ENCODE measurements around the gene RND1.

GRCh38 chr12:48854488-48854887 is 11.2 kb downstream of the RND1 start:
- TF ChIP-seq TOX (CRISPR knock-in tag; IDR thresholded peaks at IDR 0.05; ENCODE audit: borderline replicate concordance), result no peak
- TF ChIP-seq, protein P1, sequence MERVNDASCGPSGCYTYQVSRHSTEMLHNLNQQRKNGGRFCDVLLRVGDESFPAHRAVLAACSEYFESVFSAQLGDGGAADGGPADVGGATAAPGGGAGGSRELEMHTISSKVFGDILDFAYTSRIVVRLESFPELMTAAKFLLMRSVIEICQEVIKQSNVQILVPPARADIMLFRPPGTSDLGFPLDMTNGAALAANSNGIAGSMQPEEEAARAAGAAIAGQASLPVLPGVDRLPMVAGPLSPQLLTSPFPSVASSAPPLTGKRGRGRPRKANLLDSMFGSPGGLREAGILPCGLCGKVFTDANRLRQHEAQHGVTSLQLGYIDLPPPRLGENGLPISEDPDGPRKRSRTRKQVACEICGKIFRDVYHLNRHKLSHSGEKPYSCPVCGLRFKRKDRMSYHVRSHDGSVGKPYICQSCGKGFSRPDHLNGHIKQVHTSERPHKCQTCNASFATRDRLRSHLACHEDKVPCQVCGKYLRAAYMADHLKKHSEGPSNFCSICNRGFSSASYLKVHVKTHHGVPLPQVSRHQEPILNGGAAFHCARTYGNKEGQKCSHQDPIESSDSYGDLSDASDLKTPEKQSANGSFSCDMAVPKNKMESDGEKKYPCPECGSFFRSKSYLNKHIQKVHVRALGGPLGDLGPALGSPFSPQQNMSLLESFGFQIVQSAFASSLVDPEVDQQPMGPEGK (CRISPR knock-in tag; IDR thresholded peaks at IDR 0.05; ENCODE audit: borderline replicate concordance), result no peak
- no peak for TF ChIP-seq TSHZ2 (CRISPR knock-in tag; IDR thresholded peaks at IDR 0.05)
- no peak for TF ChIP-seq CREB5 (CRISPR knock-in tag; IDR thresholded peaks at IDR 0.05; ENCODE audit: low read depth)
- TF ChIP-seq ARNTL (CRISPR knock-in tag; IDR thresholded peaks at IDR 0.05; ENCODE audit: borderline replicate concordance, low read depth), result no peak
- no peak for TF ChIP-seq RARB (CRISPR knock-in tag; IDR thresholded peaks at IDR 0.05)
- no peak for TF ChIP-seq POU6F1 (CRISPR knock-in tag; IDR thresholded peaks at IDR 0.05; ENCODE audit: borderline replicate concordance, low read depth)
- no peak for TF ChIP-seq BACH2 (CRISPR knock-in tag; IDR thresholded peaks at IDR 0.05; ENCODE audit: borderline replicate concordance)
- TF ChIP-seq ZFP3 (CRISPR knock-in tag; IDR thresholded peaks at IDR 0.05), result no peak
- no peak for TF ChIP-seq ZFP30 (CRISPR knock-in tag; IDR thresholded peaks at IDR 0.05)

Data from SK-N-SH treated with all-trans-retinoic acid at 6 μM for 48 hours (cell line).